HPDE6-E6E7 (cell line): ENCODE measurements around the gene SPO11.

Source experiments
- DNase-seq: peaks from one replicate; pipeline ENCODE4 v3.0.0; 2011; ENCODE audit warnings: missing footprints; ENCODE audit errors: extremely low spot score

The SPO11 gene

GRCh38 chr20:57329608-57330221, at the start of gene SPO11:
Gene SPO11, plus strand, starts transcription at chr20:57329803. Its CDS starts 65 bp downstream, at chr20:57329868.
- DNase-seq = no peak

- DNase-seq = no peak
Observed at GRCh38 chr20:57280221-57280620, 49.4 kb upstream of the SPO11 start.

- DNase-seq = no peak
Observed at GRCh38 chr20:57281900-57282299, 47.7 kb upstream of the SPO11 start.

- DNase-seq = no peak
Observed at GRCh38 chr20:57282670-57283361, 46.8 kb upstream of the SPO11 start.

- DNase-seq = no peak
Observed at GRCh38 chr20:57283860-57284259, 45.7 kb upstream of the SPO11 start.

- no peak for DNase-seq
Observed at GRCh38 chr20:57287007-57287880, 42.4 kb upstream of the SPO11 start.

- DNase-seq = no peak
Observed at GRCh38 chr20:57287901-57288300, 41.7 kb upstream of the SPO11 start.

- no peak for DNase-seq
Observed at GRCh38 chr20:57288651-57289277, 40.8 kb upstream of the SPO11 start.

GRCh38 chr20:57289391-57290177, 40.0 kb upstream of the SPO11 start:
- DNase-seq = no peak

- no peak for DNase-seq
Observed at GRCh38 chr20:57290178-57290484, 39.5 kb upstream of the SPO11 start.

- peak; percentile 48 for DNase-seq
Observed at GRCh38 chr20:57291003-57291402, 38.6 kb upstream of the SPO11 start.

GRCh38 chr20:57291694-57292093, 37.9 kb upstream of the SPO11 start:
- DNase-seq = no peak

- no peak for DNase-seq
Observed at GRCh38 chr20:57292611-57293010, 37.0 kb upstream of the SPO11 start.

- DNase-seq = no peak
Observed at GRCh38 chr20:57293995-57294394, 35.6 kb upstream of the SPO11 start.

- DNase-seq = no peak
Observed at GRCh38 chr20:57294550-57294949, 35.1 kb upstream of the SPO11 start.

GRCh38 chr20:57298457-57298856, 31.1 kb upstream of the SPO11 start:
- no peak for DNase-seq

GRCh38 chr20:57301026-57301425, 28.6 kb upstream of the SPO11 start:
- no peak for DNase-seq

GRCh38 chr20:57306747-57307146, 22.9 kb upstream of the SPO11 start:
- DNase-seq = no peak

- no peak for DNase-seq
Observed at GRCh38 chr20:57308451-57309271, 20.9 kb upstream of the SPO11 start.

- DNase-seq = no peak
Observed at GRCh38 chr20:57309544-57310115, 20.0 kb upstream of the SPO11 start.
